GM12878 (cell line): Measurements from ENCODE around the gene CCDC15. TPM values are rescaled to one million over a fixed set of nuclear protein-coding genes. Genes with fewer than 3 reads are reported as not detected.

Experiments
- ATAC-seq: fragments of 200-7000 bp; cut with Tn5 transposase; 3 replicates; pipeline ENCODE4 v1.9.1; 2020; ENCODE audit warnings: mild to moderate bottlenecking, moderate library complexity
- BruUV-seq: library from RNA; stranded (reverse); fragments of 400-500 nt; replicated peaks from 2 replicates; lab custom pipeline; 2021; lab: Mats Ljungman, UMichigan
- CTCF ChIA-PET: fragments of 300-600 bp; sonication (Branson Sonifier 250); formaldehyde crosslinking; extraction: SDS; loops from one replicate; lab custom pipeline; 2021; ENCODE audit warnings: inconsistent platforms; lab: Yijun Ruan, JAX
- POLR2A ChIA-PET: fragments of 350-600 bp; formaldehyde crosslinking; extraction: SDS; loops from one replicate; lab custom pipeline; 2021; ENCODE audit warnings: inconsistent platforms; lab: Charles Lee
- RAD21 ChIA-PET: fragments of 300-600 bp; sonication (Branson Sonifier 250); formaldehyde crosslinking; loops from one replicate; lab custom pipeline; 2023; ENCODE audit warnings: antibody characterized with exemption; ENCODE audit not compliant: unreplicated experiment; lab: Charles Lee
- SMC1A ChIA-PET: fragments of 300-600 bp; sonication (Branson Sonifier 250); formaldehyde crosslinking; loops from one replicate; lab custom pipeline; 2023; ENCODE audit not compliant: unreplicated experiment, uncharacterized antibody; lab: Charles Lee
- DNase-seq: peaks from one replicate; pipeline ENCODE4 v3.0.0-alpha.2; 2011; ENCODE audit warnings: low read depth, low spot score
- FAIRE-seq: peaks from 3 replicates; lab custom pipeline; 2011; peaks lifted over from hg19 to GRCh38; lab: Jason Lieb, UNC
- H2AFZ ChIP-seq: 2 replicates; pipeline ENCODE4 v1.6.0; 2011; ENCODE audit warnings: low read depth, low read length, control low read depth; ENCODE audit not compliant: control insufficient read depth
- H3K27ac ChIP-seq: 2 replicates; pipeline ENCODE4 v1.5.1; 2011; ENCODE audit warnings: control low read depth; ENCODE audit not compliant: control insufficient read depth, insufficient read depth
- H3K27me3 ChIP-seq, 2 experiments: replicated peaks in 1 of 2; 2 replicates each; pipeline versions ENCODE4 v1.6.0 to v1.6.1; 2011; ENCODE audit warnings: low read length in 1 of 2; ENCODE audit not compliant: control insufficient read depth in 2 of 2, insufficient read depth in 2 of 2
- H3K36me3 ChIP-seq, 2 experiments: 2 replicates each; pipeline ENCODE4 v1.5.1; 2011; ENCODE audit warnings: low read length in 1 of 2; ENCODE audit not compliant: control insufficient read depth in 2 of 2, insufficient read depth in 2 of 2
- H3K4me1 ChIP-seq: 2 replicates; pipeline ENCODE4 v1.6.1; 2011; ENCODE audit warnings: mild to moderate bottlenecking, low read length, moderate library complexity, mixed read lengths; ENCODE audit not compliant: control insufficient read depth, insufficient read depth
- H3K4me2 ChIP-seq: 2 replicates; pipeline ENCODE4 v1.6.0; 2011; ENCODE audit warnings: control low read depth; ENCODE audit not compliant: control insufficient read depth, insufficient read depth
- H3K4me3 ChIP-seq: fragments of 200-600 bp; sonication (generic); 2 replicates; pipeline ENCODE4 v1.5.1; 2016
- H3K79me2 ChIP-seq: 2 replicates; pipeline ENCODE4 v1.6.0; 2011; ENCODE audit warnings: low read length; ENCODE audit not compliant: control insufficient read depth, insufficient read depth
- H3K9ac ChIP-seq: 2 replicates; pipeline ENCODE4 v1.8.0; 2011; ENCODE audit warnings: low read length, control low read depth, mixed read lengths; ENCODE audit not compliant: control insufficient read depth, insufficient read depth
- H3K9me3 ChIP-seq: replicated peaks from 3 replicates; pipeline ENCODE4 v1.5.1; 2011; ENCODE audit warnings: mild to moderate bottlenecking, low read length; ENCODE audit not compliant: control insufficient read depth, insufficient read depth
- H4K20me1 ChIP-seq: 2 replicates; pipeline ENCODE4 v1.6.0; 2011; ENCODE audit not compliant: control insufficient read depth, insufficient read depth
- CBFB ChIP-seq: IDR thresholded peaks from 2 replicates; pipeline ENCODE4 v1.6.1; 2016; ENCODE audit warnings: antibody characterized with exemption, low read depth
- CEBPB ChIP-seq, 2 experiments: fragments of 150-350 bp in 1 of 2; IDR thresholded peaks; 2 replicates each; pipeline ENCODE4 v1.6.1; 2012 to 2014; ENCODE audit warnings: low read depth in 2 of 2, low read length in 2 of 2, borderline replicate concordance in 1 of 2, inconsistent platforms in 1 of 2
- CREB1 ChIP-seq: IDR thresholded peaks from 2 replicates; pipeline ENCODE4 v1.6.1; 2012; ENCODE audit warnings: low read depth, mild to moderate bottlenecking, inconsistent platforms
- E4F1 ChIP-seq: fragments of 450-650 bp; IDR thresholded peaks from 2 replicates; pipeline ENCODE4 v1.6.1; 2018; ENCODE audit warnings: borderline replicate concordance, mild to moderate bottlenecking; ENCODE audit not compliant: partially characterized antibody
- FOS ChIP-seq: IDR thresholded peaks from 3 replicates; pipeline ENCODE4 v1.6.1; 2011; ENCODE audit warnings: borderline replicate concordance; ENCODE audit not compliant: insufficient read length; ENCODE audit errors: extremely low read depth
- KAT2A ChIP-seq: conservative IDR thresholded peaks from 2 replicates; pipeline ENCODE4 v1.6.1; 2011; ENCODE audit warnings: low read depth, low read length; ENCODE audit not compliant: control insufficient read depth
- MYC ChIP-seq: IDR thresholded peaks from 2 replicates; pipeline ENCODE4 v1.6.1; 2011; ENCODE audit warnings: mild to moderate bottlenecking, low read length, moderate library complexity, inconsistent platforms; ENCODE audit not compliant: insufficient read depth, insufficient replicate concordance, insufficient read length, severe bottlenecking
- RUNX3 ChIP-seq: IDR thresholded peaks from 2 replicates; pipeline ENCODE4 v1.6.1; 2012; ENCODE audit warnings: low read length, inconsistent platforms
- SMARCA5 ChIP-seq: fragments of 450-650 bp; IDR thresholded peaks from 2 replicates; pipeline ENCODE4 v1.6.1; 2017; ENCODE audit warnings: mild to moderate bottlenecking
- SUZ12 ChIP-seq: fragments of 200-600 bp; sonication (generic); IDR thresholded peaks from one replicate; pipeline ENCODE4 v1.6.1; 2018; ENCODE audit warnings: antibody characterized with exemption, mild to moderate bottlenecking; ENCODE audit not compliant: unreplicated experiment
- TCF3 ChIP-seq: IDR thresholded peaks from 2 replicates; pipeline ENCODE4 v1.6.1; 2012; ENCODE audit warnings: low read depth, mild to moderate bottlenecking, low read length, borderline replicate concordance; ENCODE audit not compliant: insufficient read depth
- WRNIP1 ChIP-seq: IDR thresholded peaks from 2 replicates; pipeline ENCODE4 v1.6.1; 2011; ENCODE audit warnings: low read depth, low read length, improper control_type of control experiment, borderline replicate concordance
- ZNF274 ChIP-seq: IDR thresholded peaks from one replicate; pipeline ENCODE4 v1.8.0; 2011; ENCODE audit not compliant: insufficient read length, insufficient read depth
- ZNF622 ChIP-seq: fragments of 450-650 bp; IDR thresholded peaks from 2 replicates; pipeline ENCODE4 v1.6.1; 2017; ENCODE audit warnings: mild to moderate bottlenecking, inconsistent platforms
- WGBS: methylation state at CpG from one replicate; pipeline ENCODE4 v1.1.6; 2016; ENCODE audit warnings: low lambda C conversion rate; ENCODE audit not compliant: insufficient replicate concordance, insufficient coverage; ENCODE audit errors: missing lambda C conversion rate; 5-methylcytosine and 5-hydroxymethylcytosine counted together
- in situ Hi-C: fragments of 300-500 bp; cut with MboI; formaldehyde crosslinking; loops from 9 replicates; pipeline ENCODE4 v1.14.3; 2018; ENCODE audit warnings: mixed read lengths
- intact Hi-C: fragments of 100-400 bp; cut with micrococcal nuclease; formaldehyde crosslinking; loops from one replicate; pipeline ENCODE4 v1.14.2; 2022; ENCODE audit not compliant: unreplicated experiment
- polyA plus RNA-seq, 11 experiments: library from polyadenylated mRNA; depleted of rRNA in 4 of 11; unstranded in 6 of 11; stranded (reverse) in 5 of 11; fragments of >200 nt; fragmentation: Nextera tagmentation in 4 of 11; fragmentation: Illumina TruSeq in 1 of 11; extraction: Ambion mirVana in 4 of 11; extraction: Trizol in 1 of 11; gene quantifications; 1 replicate in 1 of 11; 2 replicates in 10 of 11; pipeline versions ENCODE4 v1.2.1 to v1.2.3, GENCODE V29; 2011 to 2016; ENCODE audit warnings: inconsistent platforms in 2 of 11, missing spikeins in 2 of 11, low read depth in 1 of 11
- total RNA-seq, 4 experiments: library from RNA; depleted of rRNA in 3 of 4; stranded (reverse); fragments of >200 nt in 3 of 4; fragmentation: Illumina TruSeq in 1 of 4; extraction: Trizol in 1 of 4; gene quantifications; 2 replicates each; pipeline versions ENCODE4 v1.2.1 to v1.2.3, GENCODE V29; 2013 to 2021
- TF ChIP-seq, protein P1 (sequence below): fragments of 450-650 bp; IDR thresholded peaks from 2 replicates; pipeline ENCODE4 v1.6.1; 2017; ENCODE audit warnings: mild to moderate bottlenecking, moderate library complexity
- TF ChIP-seq, protein P2 (sequence below): IDR thresholded peaks from 2 replicates; pipeline ENCODE4 v1.6.1; 2012; ENCODE audit warnings: low read depth, low read length, improper control_type of control experiment

Gene CCDC15
- total and polyA plus RNA-seq, 10 of the 15 experiments (the other 5 are each of a cell fraction or from before 2014, with no cell fraction given), result 2.0 to 5.3 (median 3.3) TPM

DNA sequence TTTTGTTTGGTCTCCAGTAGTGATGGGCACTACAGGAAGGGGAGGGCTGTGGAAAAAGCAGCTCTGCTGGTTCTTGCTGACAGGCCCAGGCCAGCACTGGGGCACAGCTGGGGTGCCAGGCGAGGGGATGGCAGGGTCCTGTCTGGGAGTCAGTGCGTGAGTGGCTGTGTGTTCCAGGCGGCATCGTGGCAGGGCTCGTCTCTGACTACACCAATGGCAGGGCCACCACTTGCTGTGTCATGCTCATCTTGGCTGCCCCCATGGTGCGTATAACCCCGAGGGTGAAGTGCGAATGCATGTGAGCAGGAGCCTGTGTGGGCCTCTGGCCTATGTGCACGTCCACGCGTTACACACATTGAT lies 130.0 kb downstream of the CCDC15 start (continued):
- no peak for TF ChIP-seq KAT2A
- TF ChIP-seq CBFB, result no peak
- TF ChIP-seq SUZ12, result no peak
- TF ChIP-seq ZNF274, result no peak
- no peak for TF ChIP-seq FOS
- no peak for TF ChIP-seq SMARCA5
- TF ChIP-seq E4F1, result no peak

GRCh38 chr11:125084761-125085231 lies 130.8 kb downstream of the CCDC15 start:
- POLR2A ChIA-PET, result interaction anchor here (0.7 kb wide), 1 partner anchor 419 kb away, joined by 4 read pairs; no protein-coding TSS in a partner anchor
- FAIRE-seq (no peak), DNase-seq (no peak), ATAC-seq (no peak)
- H3K27me3 ChIP-seq, result no peaks in the 10 kb centered on the region
- no peak overlapping the region for H3K4me2 ChIP-seq
- no peak overlapping the region for H3K27ac ChIP-seq
- H2AFZ ChIP-seq, result no peak overlapping the region
- intact Hi-C loops (no loop called here), in situ Hi-C loops (no loop called here)
- SMC1A ChIA-PET, result interaction anchor here (0.9 kb wide), 1 partner anchor 27 kb away, joined by 3 read pairs; the partner anchor contains the start of gene TMEM218
- BruUV-seq, result no TSS peak
- H4K20me1 ChIP-seq, result no peaks in the 10 kb centered on the region
- CTCF ChIA-PET, result interaction anchor here (1.3 kb wide), 1 partner anchor 12 kb away, joined by 3 read pairs; no protein-coding TSS in a partner anchor
- peaks cover 0 to 2% of the 10 kb centered on the region in 2 experiments; a peak in 1 of 4 replicates for H3K36me3 ChIP-seq
- RAD21 ChIA-PET, result no interaction called here
- H3K9ac ChIP-seq, result no peak overlapping the region
- H3K9me3 ChIP-seq, result no peaks in the 10 kb centered on the region
- no peak overlapping the region for H3K4me3 ChIP-seq
- no peaks in the 10 kb centered on the region for H3K79me2 ChIP-seq
- 55% methylated on average over 8 of the region's 8 CpGs for WGBS
- H3K4me1 ChIP-seq, result no peaks in the 10 kb centered on the region
- TF ChIP-seq CREB1, result no peak
- no peak for TF ChIP-seq CEBPB (IDR thresholded peaks at IDR 0.05; ENCODE audit: borderline replicate concordance in 1 of 2, low read depth in 2 of 2, low read length in 2 of 2)
- TF ChIP-seq ZNF622, result no peak
- TF ChIP-seq MYC, result no peak
- no peak for TF ChIP-seq KAT2A
- TF ChIP-seq TCF3, result no peak
- TF ChIP-seq, protein P1, sequence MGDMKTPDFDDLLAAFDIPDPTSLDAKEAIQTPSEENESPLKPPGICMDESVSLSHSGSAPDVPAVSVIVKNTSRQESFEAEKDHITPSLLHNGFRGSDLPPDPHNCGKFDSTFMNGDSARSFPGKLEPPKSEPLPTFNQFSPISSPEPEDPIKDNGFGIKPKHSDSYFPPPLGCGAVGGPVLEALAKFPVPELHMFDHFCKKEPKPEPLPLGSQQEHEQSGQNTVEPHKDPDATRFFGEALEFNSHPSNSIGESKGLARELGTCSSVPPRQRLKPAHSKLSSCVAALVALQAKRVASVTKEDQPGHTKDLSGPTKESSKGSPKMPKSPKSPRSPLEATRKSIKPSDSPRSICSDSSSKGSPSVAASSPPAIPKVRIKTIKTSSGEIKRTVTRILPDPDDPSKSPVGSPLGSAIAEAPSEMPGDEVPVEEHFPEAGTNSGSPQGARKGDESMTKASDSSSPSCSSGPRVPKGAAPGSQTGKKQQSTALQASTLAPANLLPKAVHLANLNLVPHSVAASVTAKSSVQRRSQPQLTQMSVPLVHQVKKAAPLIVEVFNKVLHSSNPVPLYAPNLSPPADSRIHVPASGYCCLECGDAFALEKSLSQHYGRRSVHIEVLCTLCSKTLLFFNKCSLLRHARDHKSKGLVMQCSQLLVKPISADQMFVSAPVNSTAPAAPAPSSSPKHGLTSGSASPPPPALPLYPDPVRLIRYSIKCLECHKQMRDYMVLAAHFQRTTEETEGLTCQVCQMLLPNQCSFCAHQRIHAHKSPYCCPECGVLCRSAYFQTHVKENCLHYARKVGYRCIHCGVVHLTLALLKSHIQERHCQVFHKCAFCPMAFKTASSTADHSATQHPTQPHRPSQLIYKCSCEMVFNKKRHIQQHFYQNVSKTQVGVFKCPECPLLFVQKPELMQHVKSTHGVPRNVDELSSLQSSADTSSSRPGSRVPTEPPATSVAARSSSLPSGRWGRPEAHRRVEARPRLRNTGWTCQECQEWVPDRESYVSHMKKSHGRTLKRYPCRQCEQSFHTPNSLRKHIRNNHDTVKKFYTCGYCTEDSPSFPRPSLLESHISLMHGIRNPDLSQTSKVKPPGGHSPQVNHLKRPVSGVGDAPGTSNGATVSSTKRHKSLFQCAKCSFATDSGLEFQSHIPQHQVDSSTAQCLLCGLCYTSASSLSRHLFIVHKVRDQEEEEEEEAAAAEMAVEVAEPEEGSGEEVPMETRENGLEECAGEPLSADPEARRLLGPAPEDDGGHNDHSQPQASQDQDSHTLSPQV, result no peak
- no peak for TF ChIP-seq WRNIP1
- TF ChIP-seq, protein P2, sequence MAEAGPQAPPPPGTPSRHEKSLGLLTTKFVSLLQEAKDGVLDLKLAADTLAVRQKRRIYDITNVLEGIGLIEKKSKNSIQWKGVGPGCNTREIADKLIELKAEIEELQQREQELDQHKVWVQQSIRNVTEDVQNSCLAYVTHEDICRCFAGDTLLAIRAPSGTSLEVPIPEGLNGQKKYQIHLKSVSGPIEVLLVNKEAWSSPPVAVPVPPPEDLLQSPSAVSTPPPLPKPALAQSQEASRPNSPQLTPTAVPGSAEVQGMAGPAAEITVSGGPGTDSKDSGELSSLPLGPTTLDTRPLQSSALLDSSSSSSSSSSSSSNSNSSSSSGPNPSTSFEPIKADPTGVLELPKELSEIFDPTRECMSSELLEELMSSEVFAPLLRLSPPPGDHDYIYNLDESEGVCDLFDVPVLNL, result no peak
- TF ChIP-seq RUNX3, result no peak
